HG03159 (cell line): ENCODE data around the gene ARHGAP40.
"Not testable (repeated sequence)": the region's sequence is repeated elsewhere in the genome, so short reads cannot be mapped to it uniquely, and the experiment has no call there.

Experiments used
- ATAC-seq: cut with Tn5 transposase; IDR thresholded peaks from one replicate; pipeline ENCODE4 v1.9.1; 2021; ENCODE audit warnings: mild to moderate bottlenecking, moderate library complexity; ENCODE audit not compliant: unreplicated experiment

The ARHGAP40 gene

GRCh38 chr20:38586181-38586525 is 15.5 kb upstream of the ARHGAP40 start:
- ATAC-seq: no peak

DNA sequence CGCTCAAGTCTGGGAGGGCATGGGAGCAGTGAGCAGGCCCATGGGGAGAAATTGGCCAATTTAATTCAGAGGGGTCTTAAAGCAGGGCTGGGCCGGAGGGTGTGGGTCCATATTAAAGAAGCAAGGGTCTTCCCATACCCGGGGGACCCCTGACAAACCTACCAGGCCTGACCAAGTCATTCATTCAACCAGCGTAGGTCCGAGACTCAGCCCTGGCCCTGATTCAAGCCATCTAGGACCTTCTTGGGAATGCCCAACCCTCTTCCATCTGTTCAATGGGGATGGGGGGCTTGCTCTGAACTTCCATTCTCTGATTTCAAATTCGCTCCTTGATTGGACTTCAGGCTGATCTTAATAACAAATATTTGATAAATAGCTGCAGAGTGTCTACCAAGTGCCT is 13.3 kb upstream of the ARHGAP40 start:
- no peak for ATAC-seq

GRCh38 chr20:38589351-38589750 is 12.3 kb upstream of the ARHGAP40 start:
- no peak for ATAC-seq

GRCh38 chr20:38589967-38590675 is 11.5 kb upstream of the ARHGAP40 start:
- ATAC-seq: no peak

- ATAC-seq: no peak
Measured at GRCh38 chr20:38590676-38591473, 10.7 kb upstream of the ARHGAP40 start.

GRCh38 chr20:38591474-38592410 is 9.9 kb upstream of the ARHGAP40 start:
- ATAC-seq: no peak

DNA sequence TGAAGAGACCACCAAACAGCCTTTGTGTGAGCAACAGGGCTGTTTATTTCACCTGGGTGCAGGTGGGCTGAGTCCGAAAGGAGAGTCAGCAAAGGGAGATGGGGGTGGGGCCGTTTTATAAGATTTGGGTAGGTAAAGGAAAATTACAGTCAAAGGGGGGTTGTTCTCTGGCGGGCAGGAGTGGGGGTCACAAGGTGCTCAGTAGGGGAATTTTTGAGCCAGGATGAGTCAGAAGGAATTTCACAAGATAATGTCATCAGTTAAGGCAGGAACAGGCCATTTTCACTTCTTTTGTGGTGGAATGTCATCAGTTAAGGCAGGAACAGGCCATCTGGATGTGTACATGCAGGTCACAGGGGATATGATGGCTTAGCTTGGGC is 9.2 kb upstream of the ARHGAP40 start:
- not testable (repeated sequence) for ATAC-seq

- not testable (repeated sequence) for ATAC-seq
Measured at GRCh38 chr20:38594281-38594680, 7.3 kb upstream of the ARHGAP40 start.

DNA sequence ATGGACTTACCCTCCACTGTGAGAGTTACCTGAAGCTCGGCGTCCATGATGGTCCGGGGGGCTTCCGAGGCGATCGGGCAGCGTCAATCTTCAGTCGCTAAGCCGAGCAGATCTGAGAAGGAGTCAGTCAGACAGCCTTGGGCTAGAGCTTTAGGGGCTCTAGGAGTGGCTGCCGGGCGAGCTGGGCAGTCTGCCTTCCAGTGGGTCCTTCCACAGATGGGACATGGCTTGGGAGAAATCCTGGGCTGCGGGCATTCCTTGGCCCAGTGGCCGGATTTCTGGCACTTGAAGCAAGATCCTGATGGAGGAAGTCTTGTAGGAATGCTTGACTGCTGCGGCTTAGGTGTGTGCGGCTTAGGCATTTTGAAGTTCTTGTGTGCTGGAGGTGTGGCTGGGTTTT is 5.7 kb upstream of the ARHGAP40 start:
- ATAC-seq: not testable (repeated sequence)

DNA sequence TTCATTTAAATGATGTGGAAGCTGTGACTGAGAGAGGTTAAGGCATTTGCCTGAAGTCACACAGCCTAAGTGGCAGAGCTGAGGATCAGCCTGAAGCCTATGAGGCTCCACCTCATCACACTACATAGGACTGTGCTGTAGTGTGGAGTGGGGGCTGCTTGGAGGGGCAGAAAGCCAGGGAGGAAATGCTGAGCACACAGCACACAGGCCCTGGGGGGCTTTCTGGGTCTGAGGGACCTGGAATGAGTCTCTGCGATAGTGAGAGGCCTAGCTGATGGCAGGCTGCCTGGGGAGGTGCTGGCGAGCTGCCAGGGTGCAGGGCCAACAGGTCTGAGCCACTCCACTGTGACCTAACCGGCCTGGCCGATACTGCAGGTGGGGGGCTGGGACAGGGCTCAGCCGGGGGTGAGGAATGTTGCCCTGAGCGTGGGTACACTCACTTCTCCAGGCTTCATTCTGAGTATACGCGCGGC is 2.2 kb upstream of the ARHGAP40 start:
- ATAC-seq: no peak

DNA sequence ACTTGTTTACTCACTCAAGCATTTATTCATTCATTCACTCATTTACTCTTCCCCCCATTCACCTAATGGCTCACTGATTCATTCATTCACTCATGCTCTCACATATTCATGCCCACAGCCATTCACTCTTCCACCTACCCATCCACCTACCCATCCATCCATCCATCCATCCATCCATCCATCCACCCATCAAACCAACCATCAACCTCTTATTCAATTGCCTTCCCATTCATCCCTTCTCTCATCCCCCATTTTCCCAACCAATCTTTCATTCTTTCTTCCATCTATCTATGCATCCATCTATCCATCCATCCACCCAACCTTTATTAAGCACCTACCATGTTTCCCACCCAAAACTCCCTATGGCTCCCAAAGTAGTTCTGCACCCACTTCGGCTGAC is 1.6 kb upstream of the ARHGAP40 start:
- no peak for ATAC-seq

DNA sequence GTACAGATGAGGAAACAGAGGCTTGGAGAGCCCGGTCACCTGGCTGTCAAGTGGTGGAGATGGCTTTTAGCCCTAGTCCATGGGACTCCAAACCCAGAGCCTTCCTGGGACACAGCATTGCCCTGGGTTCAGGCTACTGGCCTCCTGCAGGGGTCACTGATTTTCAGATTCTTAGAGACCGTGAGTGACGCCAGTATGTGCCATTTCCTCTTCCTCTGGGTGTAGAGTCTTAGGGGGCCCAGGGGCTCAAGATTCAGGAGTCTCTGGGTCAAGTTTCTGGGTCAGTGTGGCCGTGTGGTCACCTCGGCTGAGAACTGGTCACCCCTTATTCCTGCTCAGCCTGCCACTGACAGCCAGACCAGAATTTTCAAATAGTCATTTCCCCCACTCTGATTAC is 574 bp downstream of the ARHGAP40 start:
- ATAC-seq: no peak

DNA sequence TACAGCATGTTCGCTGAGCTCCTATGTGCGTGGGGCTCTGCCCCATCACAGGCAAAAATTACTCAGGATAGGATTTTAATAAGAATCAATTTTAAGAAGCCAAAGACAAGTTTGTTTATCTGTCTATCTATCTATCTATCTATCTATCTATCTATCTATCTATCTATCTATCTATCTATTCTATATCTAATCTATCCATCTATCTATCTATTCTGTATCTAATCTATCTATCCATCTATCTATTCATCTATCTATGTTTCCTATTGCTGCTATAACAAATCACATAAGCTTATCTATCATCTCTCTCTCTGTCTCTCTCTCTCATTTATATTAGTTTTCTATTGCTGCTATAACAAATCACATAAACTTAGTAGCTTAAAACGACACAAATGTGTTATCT is 1.7 kb downstream of the ARHGAP40 start:
- no peak for ATAC-seq

GRCh38 chr20:38604873-38605303 is 3.3 kb downstream of the ARHGAP40 start:
- ATAC-seq: no peak

DNA sequence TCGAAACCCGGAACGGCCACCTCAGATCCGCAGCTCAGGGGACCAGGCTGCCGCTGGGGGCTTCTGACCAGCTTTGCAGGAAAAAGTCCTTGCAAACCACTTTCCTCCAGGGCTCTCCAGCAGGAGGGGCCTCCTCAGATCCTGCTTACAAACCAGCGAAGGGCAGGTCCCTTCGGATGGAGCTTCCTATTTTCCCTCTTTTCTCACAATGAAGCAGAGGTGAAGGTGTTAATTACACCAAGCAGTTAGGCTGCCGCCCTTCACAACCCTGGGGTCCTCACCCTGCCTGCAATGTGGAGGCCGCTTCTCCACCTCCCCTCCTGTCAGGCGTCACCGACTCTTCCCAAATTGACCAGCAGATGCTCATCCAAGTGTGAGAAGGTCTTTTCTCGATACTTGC is 5.7 kb downstream of the ARHGAP40 start:
- no peak for ATAC-seq

GRCh38 chr20:38608188-38608587 is 6.6 kb downstream of the ARHGAP40 start:
- no peak for ATAC-seq

GRCh38 chr20:38609815-38610214 is 8.2 kb downstream of the ARHGAP40 start:
- ATAC-seq: no peak

- ATAC-seq: no peak
Measured at GRCh38 chr20:38610521-38610920, 8.9 kb downstream of the ARHGAP40 start.

DNA sequence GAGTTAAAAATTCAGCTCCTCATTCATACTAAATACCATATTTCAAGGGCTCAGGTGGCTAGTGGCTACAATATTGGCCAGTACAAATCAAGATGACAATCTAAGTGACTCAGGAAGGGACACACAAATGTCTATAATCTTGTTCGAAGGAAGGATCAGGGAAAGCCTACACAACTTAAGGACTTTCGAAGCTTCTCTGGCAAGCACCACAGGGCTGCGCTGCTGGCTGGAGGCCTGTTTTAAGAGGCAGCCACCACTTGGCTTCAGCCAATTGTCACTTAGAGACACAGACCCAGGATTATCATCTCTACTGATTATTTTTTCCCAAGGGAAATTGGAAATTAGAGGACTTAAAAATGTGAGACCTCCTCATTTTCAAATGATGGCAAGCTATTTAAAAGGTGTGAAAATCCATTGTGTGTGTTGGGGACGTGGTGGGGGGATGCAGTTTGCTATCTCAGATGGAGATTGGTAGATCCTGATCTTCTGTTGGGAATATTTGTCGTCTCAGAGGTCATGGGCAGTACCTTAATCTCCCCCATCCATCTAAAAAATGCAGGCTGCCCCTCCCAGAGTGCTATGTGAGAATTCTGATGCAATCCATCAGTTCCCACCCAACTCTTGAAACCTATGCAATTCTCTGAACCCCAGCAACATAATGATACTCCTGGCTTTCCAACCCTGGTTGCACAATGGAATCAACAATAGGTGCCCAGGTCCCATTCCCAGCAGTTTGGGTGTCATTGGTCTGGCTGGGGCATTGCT is 11.3 kb downstream of the ARHGAP40 start:
- ATAC-seq: no peak

GRCh38 chr20:38615283-38615682 is 13.7 kb downstream of the ARHGAP40 start:
- no peak for ATAC-seq

DNA sequence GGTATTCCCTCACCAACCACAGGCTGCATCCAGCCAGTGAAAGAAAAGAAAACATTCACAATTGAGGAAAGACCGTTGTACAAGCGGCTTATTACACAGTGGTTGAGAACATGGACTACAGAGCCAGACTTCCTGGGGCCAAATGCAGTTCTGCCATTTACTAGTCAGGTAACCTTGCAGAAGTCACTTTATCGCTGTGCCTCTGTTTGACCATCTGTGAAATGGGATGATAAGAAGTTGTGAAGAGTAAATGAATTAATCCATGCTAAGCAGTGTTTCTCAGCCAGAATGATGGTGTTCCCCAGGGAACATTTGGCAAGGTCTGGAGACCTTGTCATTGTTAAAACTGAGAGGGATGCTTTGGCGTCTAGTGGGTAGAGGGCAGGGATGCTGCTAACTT is 14.8 kb downstream of the ARHGAP40 start:
- no peak for ATAC-seq
